ENCODE results near the gene HSPA1A. TPM values are rescaled to one million over a fixed set of nuclear protein-coding genes. Genes with fewer than 3 reads are reported as not detected.
A peak's percentile ranks its signal among the peaks of the same experiment; 100 is the strongest.
"Not testable (repeated sequence)": the region's sequence is repeated elsewhere in the genome, so short reads cannot be mapped to it uniquely, and the experiment has no call there.

HSPA1A gene
- total and polyA plus RNA-seq, 7 experiments from 2014 or later = 6.7 to 125 (median 30.3) TPM

DNA sequence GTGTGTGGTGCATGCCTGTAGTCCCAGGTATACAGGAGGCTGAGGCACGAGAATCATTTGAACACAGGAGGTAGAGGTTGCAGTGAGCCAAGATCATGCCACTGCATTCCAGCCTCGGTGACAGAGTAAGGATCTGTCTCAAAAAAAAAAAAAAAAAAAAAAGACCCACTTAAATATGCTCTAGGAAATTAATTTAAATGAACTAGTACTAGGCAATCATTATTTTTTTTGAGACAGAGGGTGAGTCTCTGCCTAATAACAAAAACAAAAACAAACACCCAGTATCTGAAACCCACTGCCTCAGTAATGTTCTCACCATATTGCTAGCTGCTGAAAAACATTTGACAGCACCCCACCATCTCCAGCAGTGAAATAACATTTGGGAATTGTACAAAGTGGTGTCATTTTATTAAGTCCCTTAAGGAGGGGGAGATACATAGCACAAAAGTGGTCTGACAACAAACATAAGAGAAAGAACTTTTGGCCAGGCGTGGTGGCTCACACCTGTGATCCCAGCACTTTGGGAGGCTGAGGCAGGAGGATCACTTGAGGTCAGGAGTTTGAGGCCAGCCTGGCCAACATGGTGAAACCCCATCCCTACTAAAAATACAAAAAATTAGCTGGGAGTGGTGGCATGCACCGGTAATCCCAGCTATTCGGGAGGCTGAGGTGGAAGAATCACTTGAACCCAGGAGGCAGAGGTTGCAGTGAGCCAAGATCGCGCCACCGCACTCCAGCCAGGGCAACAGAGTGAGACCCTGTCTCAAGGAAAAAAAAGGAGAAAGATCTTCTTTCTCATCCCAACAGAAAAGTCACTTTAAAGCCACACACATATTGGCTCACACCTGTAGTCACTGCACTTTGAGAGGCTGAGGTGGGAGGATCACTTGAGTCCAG, 14.1 kb upstream of the HSPA1A start:
- H3K9me3 ChIP-seq (ENCODE audit: control insufficient read depth in 2 of 3, low read length in 3 of 3); H3K4me3 Mint-ChIP-seq; H3K27ac ChIP-seq (ENCODE audit: low read depth, low read length); H3K4me3 ChIP-seq (ENCODE audit: low read length); H3K9me3 Mint-ChIP-seq; H3K27me3 Mint-ChIP-seq; intact Hi-C loops (cut with micrococcal nuclease); H3K27me3 ChIP-seq (ENCODE audit: control insufficient read depth in 2 of 2, insufficient read depth in 2 of 2, low read length in 2 of 2); H3K36me3 ChIP-seq (ENCODE audit: control insufficient read depth in 2 of 3, insufficient read depth in 3 of 3, low read length in 3 of 3); DNase-seq; H3K27ac Mint-ChIP-seq; ATAC-seq: not testable (repeated sequence)
- H3K4me1 ChIP-seq (ENCODE audit: control insufficient read depth in 2 of 2, insufficient read depth in 2 of 2, low read length in 2 of 2) = peaks cover 28 to 30% of the 10 kb centered on the region in 2 donors
- peaks cover 0 to 18% (median 4%) of the 10 kb centered on the region in 5 donors for H3K36me3 Mint-ChIP-seq
- POLR2A ChIA-PET = interaction anchor here (0.8 kb wide), 1 partner anchor 64 kb away, joined by 4 read pairs; no protein-coding TSS in a partner anchor
- H3K4me1 Mint-ChIP-seq = peaks cover 13 to 51% (median 39%) of the 10 kb centered on the region in 7 donors
- CTCF ChIA-PET = interaction anchor here (1.0 kb wide), 1 partner anchor 23 kb away, joined by 3 read pairs; no protein-coding TSS in a partner anchor

DNA sequence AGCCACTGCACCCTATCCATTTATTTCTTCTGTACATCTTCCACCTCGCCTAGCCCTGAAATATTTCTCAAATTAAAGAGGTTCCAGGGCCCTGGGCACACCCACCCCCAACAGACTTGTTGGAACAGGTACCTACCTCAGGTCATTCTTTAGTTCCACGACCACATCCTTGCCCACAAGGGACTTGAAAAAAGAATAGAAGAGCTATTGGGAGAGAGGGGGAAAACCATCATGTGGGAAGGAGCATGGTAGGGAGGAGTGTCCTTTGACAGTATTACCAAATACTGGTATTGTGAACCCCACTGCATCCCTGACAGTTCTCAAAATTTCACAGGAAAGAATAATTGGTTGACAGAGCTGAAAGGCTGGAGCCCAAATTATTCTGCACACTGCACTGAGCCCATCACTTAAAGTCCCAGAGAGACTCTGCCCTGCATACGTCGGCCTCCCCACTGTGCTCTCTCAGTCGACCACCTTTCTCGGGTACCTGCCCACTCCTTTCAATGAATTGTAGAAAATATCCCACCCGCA, 9.3 kb upstream of the HSPA1A start:
- H3K4me3 ChIP-seq (ENCODE audit: low read length) = peak overlapping the region; percentile 92
- ATAC-seq (no peak), DNase-seq (no peak)
- Mint-ChIP-seq H3K27me3 (no peaks in the 10 kb centered on the region), H3K9me3 (no peaks in the 10 kb centered on the region), H3K4me3 (peak overlapping the region; percentile 86 to 95 (median 92)), H3K36me3 (peaks cover under 1 to 22% (median 9%) of the 10 kb centered on the region in 5 donors), H3K27ac (peak overlapping the region; percentile 88 to 97 (median 93)), H3K4me1 (peaks cover 16 to 47% (median 27%) of the 10 kb centered on the region in 7 donors)
- ChIA-PET POLR2A (interaction anchor here (0.6 to 3.4 kb wide), 20 partner anchors 8 to 1471 kb away, joined by 3 to 30 read pairs (median 8); partner anchors contain the start of genes ABHD16A, B3GALT4, BAG6 and C6orf47), CTCF (interaction anchor here (1.5 to 2.0 kb wide), 5 partner anchors 8 to 76 kb away, joined by 4 to 11 read pairs (median 6); partner anchors contain the start of genes DDAH2 and VARS1)
- no peaks in the 10 kb centered on the region for H3K27me3 ChIP-seq (ENCODE audit: control insufficient read depth in 2 of 2, insufficient read depth in 2 of 2, low read length in 2 of 2)
- intact Hi-C loops (cut with micrococcal nuclease) = loop anchor here (1.0 kb wide), 3 partner anchors 9 to 67 kb away; partner anchors contain the start of gene VARS1 (in 1 of the 2)
- peak overlapping the region; percentile 89 for H3K27ac ChIP-seq (ENCODE audit: low read depth, low read length)
- H3K9me3 ChIP-seq (ENCODE audit: control insufficient read depth in 2 of 3, low read length in 3 of 3) = no peaks in the 10 kb centered on the region
- peaks cover 9 to 14% of the 10 kb centered on the region in 2 donors for H3K4me1 ChIP-seq (ENCODE audit: control insufficient read depth in 2 of 2, insufficient read depth in 2 of 2, low read length in 2 of 2)
- peaks cover 0 to 11% (median 0%) of the 10 kb centered on the region in 3 experiments for H3K36me3 ChIP-seq (ENCODE audit: control insufficient read depth in 2 of 3, insufficient read depth in 3 of 3, low read length in 3 of 3)

DNA sequence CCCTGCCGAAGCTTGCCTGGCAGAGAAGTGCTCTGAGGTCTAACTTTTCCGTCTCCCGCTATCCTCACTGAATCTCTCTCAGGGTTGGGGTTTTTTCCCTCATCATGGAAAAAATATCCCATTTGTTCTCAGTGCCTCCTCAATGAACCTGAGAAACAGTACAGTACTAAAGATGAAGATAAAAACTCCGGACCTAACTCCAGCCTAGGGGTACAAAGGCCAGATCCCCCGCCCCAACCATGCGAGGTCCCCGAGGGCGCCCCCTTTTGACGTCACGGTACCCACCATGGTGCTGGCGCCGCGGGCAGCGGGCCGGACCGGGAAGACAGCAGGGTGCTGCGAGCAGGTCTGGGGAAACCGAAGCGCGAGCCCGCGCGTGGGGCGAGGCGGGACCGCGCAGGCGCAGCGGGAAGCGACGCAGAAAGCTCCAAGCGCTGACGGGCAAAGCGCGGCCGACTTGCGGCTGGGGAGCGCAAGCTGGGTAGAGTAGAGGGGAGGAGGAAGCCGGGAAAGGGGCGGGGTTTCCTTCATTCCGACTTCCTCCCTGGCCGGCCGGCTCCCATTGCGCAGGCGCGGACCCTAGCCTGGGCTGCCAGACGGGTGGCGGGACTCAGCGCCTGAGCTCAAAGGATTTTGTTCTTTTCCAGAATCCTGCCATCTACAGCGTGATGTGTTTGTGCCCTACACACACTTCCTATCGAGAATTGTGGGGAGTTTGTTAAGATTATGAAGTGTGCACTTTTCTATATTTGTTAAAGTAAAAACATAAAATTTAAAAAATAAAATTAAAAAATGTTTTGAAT, 8.7 kb upstream of the HSPA1A start, which contains the start of gene LSM2:
Gene LSM2, minus strand, starts transcription at position 497 of the 803 bp plus-strand sequence. Its CDS starts 209 bp downstream, at position 288.
- CTCF ChIA-PET = interaction anchor here (0.6 to 2.0 kb wide), 8 partner anchors 9 to 77 kb away, joined by 3 to 11 read pairs (median 6); partner anchors contain the start of genes DDAH2, HSPA1B and VARS1
- Mint-ChIP-seq H3K4me1 (peaks cover 16 to 47% (median 30%) of the 10 kb centered on the region in 7 donors), H3K27ac (peak within 1 kb of the TSS; percentile 88 to 97 (median 93)), H3K4me3 (peak within 1 kb of the TSS; percentile 86 to 95 (median 92)), H3K27me3 (no peaks in the 10 kb centered on the region), H3K9me3 (no peaks in the 10 kb centered on the region), H3K36me3 (peaks cover 4 to 21% (median 12%) of the 10 kb centered on the region in 5 donors)
- Histone ChIP-seq H3K36me3 (ENCODE audit: control insufficient read depth in 2 of 3, insufficient read depth in 3 of 3, low read length in 3 of 3) (peaks cover 0 to 17% (median 0%) of the 10 kb centered on the region in 3 experiments), H3K9me3 (ENCODE audit: control insufficient read depth in 2 of 3, low read length in 3 of 3) (no peaks in the 10 kb centered on the region), H3K27ac (ENCODE audit: low read depth, low read length) (peak within 1 kb of the TSS; percentile 89), H3K4me1 (ENCODE audit: control insufficient read depth in 2 of 2, insufficient read depth in 2 of 2, low read length in 2 of 2) (peaks cover 9 to 14% of the 10 kb centered on the region in 2 donors), H3K4me3 (ENCODE audit: low read length) (peak within 1 kb of the TSS; percentile 92), H3K27me3 (ENCODE audit: control insufficient read depth in 2 of 2, insufficient read depth in 2 of 2, low read length in 2 of 2) (no peaks in the 10 kb centered on the region)
- ATAC-seq (peak; percentile 100), DNase-seq (peak; percentile 96 to 98 (median 98))
- POLR2A ChIA-PET = interaction anchor here (0.6 to 3.4 kb wide), 26 partner anchors 8 to 1470 kb away, joined by 3 to 30 read pairs (median 5); partner anchors contain the start of genes ABHD16A, B3GALT4, BAG6 and C6orf47
- intact Hi-C loops (cut with micrococcal nuclease) = loop anchor here (1.0 kb wide), 3 partner anchors 9 to 67 kb away; partner anchors contain the start of gene VARS1 (in 1 of the 2)

DNA sequence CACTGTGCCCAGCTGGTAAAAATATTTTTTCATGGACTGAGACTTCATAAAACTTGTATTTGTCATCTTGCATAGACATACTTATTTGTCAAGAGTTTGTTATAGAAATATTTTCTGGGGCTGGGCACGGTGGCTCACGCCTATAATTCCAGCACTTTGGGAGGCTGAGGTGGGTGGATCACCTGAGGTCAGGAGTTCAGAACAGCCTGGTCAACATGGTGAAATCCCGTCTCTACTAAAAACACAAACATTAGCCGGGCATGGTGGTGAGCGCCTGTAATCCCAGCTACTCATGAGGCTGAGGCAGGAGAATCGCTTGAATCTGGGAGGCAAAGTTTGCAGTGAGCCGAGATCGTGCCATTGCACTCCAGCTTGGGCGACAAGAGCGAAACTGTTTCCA, 6.7 kb upstream of the HSPA1A start:
- peaks cover 0 to 18% (median 0%) of the 10 kb centered on the region in 3 experiments for H3K36me3 ChIP-seq (ENCODE audit: control insufficient read depth in 2 of 3, insufficient read depth in 3 of 3, low read length in 3 of 3)
- H3K4me1 ChIP-seq (ENCODE audit: control insufficient read depth in 2 of 2, insufficient read depth in 2 of 2, low read length in 2 of 2) = peaks cover 11 to 27% of the 10 kb centered on the region in 2 donors
- ATAC-seq; H3K4me3 ChIP-seq (ENCODE audit: low read length); H3K9me3 Mint-ChIP-seq; DNase-seq; H3K27me3 ChIP-seq (ENCODE audit: control insufficient read depth in 2 of 2, insufficient read depth in 2 of 2, low read length in 2 of 2); H3K27me3 Mint-ChIP-seq; H3K27ac ChIP-seq (ENCODE audit: low read depth, low read length); H3K9me3 ChIP-seq (ENCODE audit: control insufficient read depth in 2 of 3, low read length in 3 of 3); CTCF ChIA-PET; intact Hi-C loops (cut with micrococcal nuclease); H3K4me3 Mint-ChIP-seq: not testable (repeated sequence)
- Mint-ChIP-seq H3K27ac (peak overlapping the region in 3 of 9 donors; percentile 38 to 68 (median 59)), H3K36me3 (peaks cover 4 to 19% (median 8%) of the 10 kb centered on the region in 5 donors), H3K4me1 (peaks cover 21 to 51% (median 33%) of the 10 kb centered on the region in 7 donors)
- POLR2A ChIA-PET = interaction anchor here (1.2 to 3.4 kb wide), 3 partner anchors 10 to 39 kb away, joined by 3 to 29 read pairs (median 24); partner anchors contain the start of gene HSPA1B

DNA sequence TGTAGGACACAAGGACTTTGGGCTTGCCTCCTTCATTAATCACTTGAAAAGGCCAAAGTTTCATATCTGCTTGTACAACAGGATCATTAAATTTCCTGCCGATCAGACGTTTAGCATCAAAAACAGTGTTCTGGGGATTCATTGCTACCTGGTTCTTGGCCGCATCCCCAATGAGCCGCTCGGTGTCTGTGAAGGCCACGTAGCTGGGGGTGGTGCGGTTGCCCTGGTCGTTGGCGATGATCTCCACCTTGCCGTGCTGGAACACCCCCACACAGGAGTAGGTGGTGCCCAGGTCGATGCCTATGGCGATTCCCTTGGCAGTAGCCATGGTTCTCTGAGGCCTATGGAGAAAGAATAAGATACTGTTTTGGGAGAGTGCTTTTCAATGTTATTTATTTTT, 3.7 kb upstream of the HSPA1A start:
- Mint-ChIP-seq H3K9me3 (no peaks in the 10 kb centered on the region), H3K27ac (peak overlapping the region in 1 of 9 donors; percentile 8), H3K36me3 (peaks cover 4 to 19% (median 8%) of the 10 kb centered on the region in 5 donors), H3K4me1 (peaks cover 11 to 38% (median 27%) of the 10 kb centered on the region in 7 donors), H3K4me3 (no peak overlapping the region), H3K27me3 (no peaks in the 10 kb centered on the region)
- H3K4me3 ChIP-seq (ENCODE audit: low read length) = no peak overlapping the region
- H3K27ac ChIP-seq (ENCODE audit: low read depth, low read length) = no peak overlapping the region
- DNase-seq = no peak
- H3K36me3 ChIP-seq (ENCODE audit: control insufficient read depth in 2 of 3, insufficient read depth in 3 of 3, low read length in 3 of 3) = peaks cover 0 to 22% (median 0%) of the 10 kb centered on the region in 3 experiments
- H3K4me1 ChIP-seq (ENCODE audit: control insufficient read depth in 2 of 2, insufficient read depth in 2 of 2, low read length in 2 of 2) = peaks cover 7 to 22% of the 10 kb centered on the region in 2 donors
- H3K9me3 ChIP-seq (ENCODE audit: control insufficient read depth in 2 of 3, low read length in 3 of 3) = no peaks in the 10 kb centered on the region
- intact Hi-C loops (cut with micrococcal nuclease) = no loop called here
- CTCF ChIA-PET = no interaction called here
- no peak for ATAC-seq
- POLR2A ChIA-PET = interaction anchor here (0.6 kb wide), 1 partner anchor 32 kb away, joined by 5 read pairs; no protein-coding TSS in a partner anchor
- H3K27me3 ChIP-seq (ENCODE audit: control insufficient read depth in 2 of 2, insufficient read depth in 2 of 2, low read length in 2 of 2) = no peaks in the 10 kb centered on the region
